22Rv1 (cell line): ENCODE data around the gene PNPLA7.
"Not testable (repeated sequence)": the region's sequence is repeated elsewhere in the genome, so short reads cannot be mapped to it uniquely, and the experiment has no call there.

Experiments used
- ZFX ChIP-seq: fragments of 450-650 bp; IDR thresholded peaks from 2 replicates; pipeline ENCODE4 v1.6.1; 2017; ENCODE audit warnings: antibody characterized with exemption, borderline replicate concordance
- TF ChIP-seq, protein P1 (sequence below): fragments of 450-650 bp; IDR thresholded peaks from 2 replicates; pipeline ENCODE4 v1.5.1; 2017; ENCODE audit warnings: mild to moderate bottlenecking

DNA sequence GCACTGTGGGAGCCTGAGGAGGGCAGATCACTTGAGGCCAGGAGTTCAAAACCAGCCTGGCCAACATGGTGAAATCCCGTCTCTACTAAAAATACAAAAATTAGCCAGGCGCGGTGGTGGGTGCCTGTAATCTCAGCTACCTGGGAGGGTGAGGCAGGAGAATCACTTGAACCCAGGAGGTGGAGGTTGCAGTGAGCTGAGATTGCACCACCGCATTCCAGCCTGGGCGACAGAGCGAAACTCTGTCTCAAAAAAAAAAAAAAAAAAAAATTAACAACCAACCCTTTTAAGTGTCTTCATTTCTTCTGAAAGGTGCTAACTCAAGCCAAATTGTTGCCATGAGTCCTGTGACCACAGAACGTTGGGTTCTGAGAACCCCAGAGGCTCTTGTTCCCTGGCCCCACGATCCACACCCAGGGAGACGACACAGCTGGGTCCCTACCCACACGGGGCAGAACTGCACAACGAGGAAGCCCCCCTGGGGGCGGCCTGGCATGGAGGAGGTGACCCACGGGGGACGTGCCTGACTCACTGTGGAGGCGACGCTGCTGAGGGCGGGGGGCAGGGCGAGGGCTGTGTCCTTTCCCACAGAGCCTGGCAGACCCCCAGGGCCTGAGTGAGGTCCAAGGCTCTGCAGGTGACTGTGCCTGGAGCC is 139.8 kb downstream of the PNPLA7 start:
- TF ChIP-seq, protein P1, sequence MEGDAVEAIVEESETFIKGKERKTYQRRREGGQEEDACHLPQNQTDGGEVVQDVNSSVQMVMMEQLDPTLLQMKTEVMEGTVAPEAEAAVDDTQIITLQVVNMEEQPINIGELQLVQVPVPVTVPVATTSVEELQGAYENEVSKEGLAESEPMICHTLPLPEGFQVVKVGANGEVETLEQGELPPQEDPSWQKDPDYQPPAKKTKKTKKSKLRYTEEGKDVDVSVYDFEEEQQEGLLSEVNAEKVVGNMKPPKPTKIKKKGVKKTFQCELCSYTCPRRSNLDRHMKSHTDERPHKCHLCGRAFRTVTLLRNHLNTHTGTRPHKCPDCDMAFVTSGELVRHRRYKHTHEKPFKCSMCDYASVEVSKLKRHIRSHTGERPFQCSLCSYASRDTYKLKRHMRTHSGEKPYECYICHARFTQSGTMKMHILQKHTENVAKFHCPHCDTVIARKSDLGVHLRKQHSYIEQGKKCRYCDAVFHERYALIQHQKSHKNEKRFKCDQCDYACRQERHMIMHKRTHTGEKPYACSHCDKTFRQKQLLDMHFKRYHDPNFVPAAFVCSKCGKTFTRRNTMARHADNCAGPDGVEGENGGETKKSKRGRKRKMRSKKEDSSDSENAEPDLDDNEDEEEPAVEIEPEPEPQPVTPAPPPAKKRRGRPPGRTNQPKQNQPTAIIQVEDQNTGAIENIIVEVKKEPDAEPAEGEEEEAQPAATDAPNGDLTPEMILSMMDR, result not testable (repeated sequence)
- not testable (repeated sequence) for TF ChIP-seq ZFX
